Stimulated activated CD8-positive, alpha-beta memory T cell treated with anti-CD3 and anti-CD28 coated beads, Interleukin-15, amount 100 ng/mL, for 24 hours (primary cell): ENCODE data around the gene DNAH10.

Experiments used
- DNase-seq: peaks from one replicate; pipeline ENCODE4 v3.0.0-alpha.2; 2020; ENCODE audit warnings: low read depth

Gene DNAH10

GRCh38 chr12:123971770-123972456 lies 209.8 kb downstream of the DNAH10 start:
- DNase-seq = no peak

GRCh38 chr12:123972457-123973401 lies 210.6 kb downstream of the DNAH10 start, which contains the start of the genes CCDC92 and ZNF664:
Gene CCDC92 (minus strand): TSS chr12:123972831. CDS start chr12:123944305, 28,526 bp downstream.
Gene ZNF664 (plus strand): TSS chr12:123973215. CDS start chr12:124012145, 38,930 bp downstream.
- DNase-seq = peak; percentile 91

DNA sequence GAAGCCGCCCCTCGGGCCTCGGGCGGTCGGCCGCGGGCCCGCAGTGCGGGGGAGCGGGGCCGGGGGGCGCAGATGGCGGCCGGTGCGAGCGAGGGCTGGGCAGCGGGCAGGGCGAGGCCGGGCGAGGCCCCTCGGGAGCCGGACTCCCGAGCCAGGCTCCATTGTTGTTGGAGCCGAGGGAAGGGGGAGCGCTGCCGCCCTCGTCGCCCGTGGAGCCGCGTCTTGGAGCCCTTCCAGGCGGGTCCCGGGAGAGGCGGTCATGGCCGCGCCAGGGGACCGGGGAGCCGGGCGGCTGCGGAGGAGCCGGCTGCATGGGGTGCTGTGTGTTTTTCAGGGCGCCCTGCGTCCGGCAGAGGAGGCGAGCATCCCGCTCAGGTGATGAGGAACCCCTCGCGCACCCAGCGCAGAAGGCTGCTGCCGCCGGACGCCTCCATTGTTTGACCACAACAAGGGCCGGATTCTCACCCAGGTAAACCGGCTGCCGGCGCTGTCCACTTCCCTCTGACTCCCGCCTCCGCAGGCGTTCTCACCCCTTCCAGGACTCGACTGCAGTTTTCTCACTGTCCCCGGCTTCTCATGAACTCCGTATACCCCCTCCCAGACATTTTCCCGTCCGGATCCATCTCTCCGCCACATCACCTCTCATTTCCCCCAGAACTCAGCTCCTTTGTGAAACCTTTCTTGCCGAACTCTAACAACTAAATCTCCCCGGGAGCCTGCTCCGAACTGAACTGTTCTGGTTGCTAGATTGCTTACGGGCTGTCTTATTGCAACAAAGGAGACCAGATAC lies 211.6 kb downstream of the DNAH10 start:
- no peak for DNase-seq

DNA sequence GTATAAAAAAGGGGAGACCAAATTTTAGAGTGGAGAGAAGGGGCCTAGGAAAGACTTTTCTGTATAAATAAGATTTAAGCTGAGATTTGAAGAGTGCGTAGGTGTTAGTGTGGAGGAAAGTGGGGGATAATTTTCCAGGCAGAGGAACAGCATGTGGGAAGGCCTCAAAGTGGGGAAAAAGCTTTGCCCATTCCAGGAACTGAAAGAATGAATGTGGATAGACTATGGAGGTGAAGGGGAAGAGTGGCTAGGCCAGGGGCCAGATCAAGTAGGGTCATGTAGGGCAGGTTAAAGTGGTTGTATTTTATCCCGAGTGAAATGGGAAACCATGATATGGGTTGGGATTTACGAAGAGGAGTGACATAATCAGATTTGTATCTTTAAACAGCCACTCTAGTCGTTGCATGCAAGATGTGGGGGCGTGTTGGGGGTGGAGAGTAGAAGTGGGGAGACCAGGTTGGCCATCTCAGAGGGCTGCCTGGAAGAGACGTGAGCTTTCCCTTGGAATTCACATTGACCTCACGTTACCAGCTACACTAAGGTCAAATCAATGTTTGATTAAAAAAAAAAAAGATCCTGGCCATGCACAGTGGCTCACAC lies 214.2 kb downstream of the DNAH10 start:
- DNase-seq = no peak

DNA sequence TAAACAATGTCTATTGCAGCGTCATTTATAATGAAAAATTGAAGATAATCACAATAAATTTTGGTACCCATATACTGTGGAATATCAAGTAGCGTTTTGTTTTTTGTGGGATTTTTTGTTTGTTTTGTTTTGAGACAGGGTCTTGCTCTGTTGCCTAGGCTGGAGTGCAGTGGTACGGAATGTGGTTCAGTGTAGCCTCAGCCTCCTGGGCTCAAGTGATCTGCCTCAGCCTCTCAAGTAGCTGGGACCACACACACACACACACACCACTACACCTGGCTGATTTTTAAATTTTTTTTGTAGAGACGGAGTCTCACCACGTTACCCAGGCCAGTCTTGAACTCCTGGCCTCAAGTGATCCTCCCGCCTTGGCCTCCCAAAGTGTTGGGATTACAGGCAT lies 217.5 kb downstream of the DNAH10 start:
- no peak for DNase-seq

GRCh38 chr12:123982269-123982668 lies 220.2 kb downstream of the DNAH10 start:
- no peak for DNase-seq

DNA sequence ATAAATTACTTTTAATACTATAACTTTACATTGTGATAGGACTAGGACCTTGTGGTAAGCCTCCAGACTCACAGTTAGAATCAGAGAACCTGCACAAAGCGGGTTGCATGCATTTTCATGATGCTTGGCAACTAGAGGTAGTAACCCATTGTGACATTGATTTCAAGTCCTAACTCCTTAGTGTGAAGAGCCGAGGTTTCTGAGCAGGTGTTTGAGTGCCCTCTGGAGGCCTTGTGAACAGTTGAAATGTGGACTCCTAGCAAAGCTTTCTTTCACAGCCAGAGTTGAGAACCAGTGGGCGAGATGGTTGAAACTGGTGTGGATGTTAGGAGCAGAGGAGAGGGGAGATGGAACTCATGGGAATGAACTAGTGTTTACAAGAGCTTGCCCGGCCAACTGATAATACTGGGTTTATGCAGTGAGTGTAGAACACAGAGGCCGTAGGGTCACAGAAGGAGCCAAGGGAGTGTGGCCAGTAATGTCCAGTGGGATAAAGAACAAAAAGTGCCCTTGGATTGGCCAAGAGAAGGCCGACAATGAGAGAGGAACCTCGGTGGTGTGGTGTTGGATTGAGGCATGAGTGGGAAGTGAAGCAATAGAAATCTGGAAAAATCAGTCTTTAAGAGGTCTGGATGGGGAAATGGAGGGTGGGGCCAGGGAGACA lies 221.9 kb downstream of the DNAH10 start:
- DNase-seq = no peak

DNA sequence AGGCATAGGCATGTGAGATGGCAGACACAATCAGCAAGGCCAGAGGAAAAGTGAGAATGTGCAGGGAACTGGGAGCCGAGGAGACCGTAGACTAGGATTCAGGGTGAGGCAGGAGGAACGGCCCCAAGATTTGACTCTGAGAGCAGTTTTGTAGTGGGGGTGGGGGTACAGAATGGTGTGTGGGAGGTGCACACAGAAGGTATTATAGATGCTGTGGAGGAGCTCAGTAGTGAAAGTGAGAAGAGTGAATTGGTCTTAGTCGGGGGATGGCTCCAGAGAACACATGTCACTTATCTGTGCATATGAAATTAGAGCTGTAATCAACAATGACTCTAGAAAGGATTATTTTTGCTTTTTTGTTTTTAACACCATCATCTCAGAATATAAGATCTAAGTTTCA lies 222.8 kb downstream of the DNAH10 start:
- DNase-seq = no peak
